HepG2 (cell line): Measurements from ENCODE around the gene DDX59. TPM values are rescaled to one million over a fixed set of nuclear protein-coding genes. Genes with fewer than 3 reads are reported as not detected.

Experiments used
- ATAC-seq: fragments of 200-7000 bp; cut with Tn5 transposase; 3 replicates; pipeline ENCODE4 v1.9.1; 2020; ENCODE audit warnings: mild to moderate bottlenecking, moderate library complexity
- BruUV-seq: library from RNA; stranded (reverse); fragments of 400-500 nt; replicated peaks from 2 replicates; lab custom pipeline; 2021; lab: Mats Ljungman, UMichigan
- CTCF ChIA-PET: fragments of 300-600 bp; formaldehyde crosslinking; extraction: SDS; loops from one replicate; lab custom pipeline; 2021; ENCODE audit warnings: low total read pairs, inconsistent platforms, low intra/inter-chr PET ratio; lab: Yijun Ruan, JAX
- POLR2A ChIA-PET: fragments of 350-600 bp; sonication (Branson Sonifier 250); formaldehyde crosslinking; loops from one replicate; lab custom pipeline; 2020; ENCODE audit warnings: antibody characterized with exemption, inconsistent platforms; lab: Yijun Ruan, JAX
- DNase-seq: peaks from one replicate; pipeline ENCODE4 v3.0.0-alpha.2; 2015; ENCODE audit warnings: low spot score
- FAIRE-seq: peaks from 3 replicates; lab custom pipeline; 2011; peaks lifted over from hg19 to GRCh38; lab: Jason Lieb, UNC
- H2AFZ ChIP-seq: one replicate; pipeline ENCODE4 v1.6.1; 2011; ENCODE audit warnings: low read length, inconsistent platforms
- H3K27ac ChIP-seq: fragments of 300-600 bp; 3 replicates; pipeline ENCODE4 v1.8.0; 2011; ENCODE audit warnings: mixed run types, mild to moderate bottlenecking, mixed read lengths, low read length, inconsistent platforms; ENCODE audit not compliant: insufficient read depth; ENCODE audit errors: extremely low read length
- H3K27me3 ChIP-seq, 2 experiments: fragments of 200-600 bp in 1 of 2; 2 replicates in 1 of 2; 3 replicates in 1 of 2; pipeline versions ENCODE4 v1.6.0 to v1.8.0; 2011; ENCODE audit warnings: low read length in 2 of 2, mild to moderate bottlenecking in 2 of 2, moderate library complexity in 2 of 2, inconsistent platforms in 1 of 2; ENCODE audit not compliant: insufficient read depth in 2 of 2, control insufficient read depth in 1 of 2
- H3K36me3 ChIP-seq, 2 experiments: fragments of 200-600 bp in 1 of 2; replicated peaks in 1 of 2; 2 replicates in 1 of 2; 3 replicates in 1 of 2; pipeline versions ENCODE4 v1.5.1 to v1.8.0; 2011; ENCODE audit warnings: low read length in 2 of 2, inconsistent platforms in 1 of 2; ENCODE audit not compliant: insufficient read depth in 2 of 2, control insufficient read depth in 1 of 2
- H3K4me1 ChIP-seq: 2 replicates; pipeline ENCODE4 v1.5.1; 2012; ENCODE audit warnings: low read length, inconsistent platforms; ENCODE audit not compliant: insufficient read depth
- H3K4me2 ChIP-seq: 2 replicates; pipeline ENCODE4 v1.6.0; 2011; ENCODE audit warnings: low read depth, low read length, inconsistent platforms
- H3K4me3 ChIP-seq, 3 experiments: fragments of 200-600 bp in 1 of 3; sonication (generic), shearing (Covaris generic) in 1 of 3; replicated peaks in 1 of 3; 2 replicates each; pipeline ENCODE4 v1.5.1; 2011 to 2016; ENCODE audit warnings: low read length in 3 of 3, inconsistent platforms in 2 of 3, low read depth in 2 of 3, mild to moderate bottlenecking in 2 of 3, control low read depth in 1 of 3, mixed read lengths in 1 of 3; ENCODE audit not compliant: insufficient read depth in 1 of 3
- H3K79me2 ChIP-seq: one replicate; pipeline ENCODE4 v1.6.1; 2011; ENCODE audit warnings: low read length, inconsistent platforms; ENCODE audit not compliant: insufficient read depth
- H3K9ac ChIP-seq: 2 replicates; pipeline ENCODE4 v1.6.0; 2011; ENCODE audit warnings: mild to moderate bottlenecking, low read depth, low read length, inconsistent platforms; ENCODE audit not compliant: insufficient read depth
- H3K9me3 ChIP-seq: 2 replicates; pipeline ENCODE4 v1.5.1; 2012; ENCODE audit warnings: mild to moderate bottlenecking, low read length
- H4K20me1 ChIP-seq: 2 replicates; pipeline ENCODE4 v1.6.0; 2011; ENCODE audit warnings: inconsistent platforms, mild to moderate bottlenecking, low read length, moderate library complexity; ENCODE audit not compliant: insufficient read depth
- ATF7-NPFF ChIP-seq: sonication (generic); formaldehyde crosslinking; IDR thresholded peaks from 2 replicates; pipeline ENCODE4 v1.8.1; 2023; ENCODE audit warnings: mild to moderate bottlenecking, low read depth, missing genetic modification reagents, moderate library complexity
- CREM ChIP-seq, 2 experiments: sonication (generic) in 1 of 2; formaldehyde crosslinking in 1 of 2; IDR thresholded peaks; 2 replicates each; pipeline versions ENCODE4 v1.4.0 to v1.6.1; 2016 to 2020; ENCODE audit warnings: antibody characterized with exemption in 1 of 2, mild to moderate bottlenecking in 1 of 2, missing genetic modification reagents in 1 of 2
- ELF4 ChIP-seq: sonication (generic); formaldehyde crosslinking; IDR thresholded peaks from 2 replicates; pipeline ENCODE4 v1.5.0; 2020; ENCODE audit warnings: missing genetic modification reagents, mild to moderate bottlenecking, moderate library complexity, borderline replicate concordance
- EP300 ChIP-seq, 3 experiments: sonication (generic) in 1 of 3; formaldehyde crosslinking in 1 of 3; IDR thresholded peaks; 2 replicates each; pipeline versions ENCODE4 v1.5.1 to v1.6.1; 2011 to 2020; ENCODE audit warnings: low read depth in 2 of 3, low read length in 2 of 3, borderline replicate concordance in 1 of 3, improper control_type of control experiment in 1 of 3, mild to moderate bottlenecking in 1 of 3, missing genetic modification reagents in 1 of 3, moderate library complexity in 1 of 3
- HIVEP1 ChIP-seq: sonication (generic); formaldehyde crosslinking; IDR thresholded peaks from 2 replicates; pipeline ENCODE4 v1.4.0; 2020; ENCODE audit warnings: mild to moderate bottlenecking, missing genetic modification reagents
- SRF ChIP-seq: IDR thresholded peaks from 2 replicates; pipeline ENCODE4 v1.6.1; 2011; ENCODE audit warnings: mild to moderate bottlenecking, low read depth, low read length, moderate library complexity
- ZNF563 ChIP-seq: sonication (generic); formaldehyde crosslinking; IDR thresholded peaks from 2 replicates; pipeline ENCODE4 v1.8.0; 2022; ENCODE audit warnings: mild to moderate bottlenecking, moderate library complexity, missing genetic modification reagents
- ZNF564 ChIP-seq: sonication (generic); formaldehyde crosslinking; IDR thresholded peaks from 2 replicates; pipeline ENCODE4 v1.8.1; 2023; ENCODE audit warnings: mild to moderate bottlenecking, missing genetic modification reagents
- ZNF569 ChIP-seq: sonication (generic); formaldehyde crosslinking; IDR thresholded peaks from 2 replicates; pipeline ENCODE4 v1.5.0; 2020; ENCODE audit warnings: mild to moderate bottlenecking, missing genetic modification reagents, moderate library complexity, borderline replicate concordance
- ZSCAN30 ChIP-seq: sonication (generic); formaldehyde crosslinking; IDR thresholded peaks from 2 replicates; pipeline ENCODE4 v1.5.0; 2020; ENCODE audit warnings: mild to moderate bottlenecking, missing genetic modification reagents
- WGBS: methylation state at CpG from one replicate; pipeline ENCODE4 v1.1.6; 2017; ENCODE audit warnings: low lambda C conversion rate; 5-methylcytosine and 5-hydroxymethylcytosine counted together
- in situ Hi-C: cut with HindIII; loops from 2 replicates; pipeline ENCODE4 v1.10.0; 2017; ENCODE audit warnings: low pct_unique_long_range_greater_than_20kb; ENCODE audit not compliant: extremely low pct_ligation_motif_present
- intact Hi-C: fragments of 100-400 bp; cut with micrococcal nuclease; formaldehyde crosslinking; loops from one replicate; pipeline ENCODE4 v1.10.0; 2022; ENCODE audit not compliant: unreplicated experiment
- polyA plus RNA-seq, 8 experiments: library from polyadenylated mRNA; depleted of rRNA in 3 of 8; stranded (reverse) in 7 of 8; unstranded in 1 of 8; fragments of >200 nt; fragmentation: Illumina TruSeq in 4 of 8; extraction: Trizol in 4 of 8; gene quantifications; 2 replicates each; pipeline versions ENCODE4 v1.2.1 to v1.2.3, GENCODE V29; 2011 to 2016; ENCODE audit warnings: low read depth in 4 of 8, missing spikeins in 1 of 8, mixed read lengths in 1 of 8; ENCODE audit not compliant: insufficient read depth in 1 of 8
- total RNA-seq, 5 experiments: library from RNA; depleted of rRNA; stranded (reverse); fragments of >200 nt; fragmentation: Illumina TruSeq; extraction: Trizol; gene quantifications; 2 replicates each; pipeline ENCODE4 v1.2.3, GENCODE V29; 2016; ENCODE audit warnings: low read depth in 1 of 5
- TF ChIP-seq, protein P1 (sequence below): sonication (generic); formaldehyde crosslinking; IDR thresholded peaks from 2 replicates; pipeline ENCODE4 v1.5.1; 2020; ENCODE audit warnings: mild to moderate bottlenecking, missing genetic modification reagents, borderline replicate concordance
- TF ChIP-seq, protein P2 (sequence below): sonication (generic); formaldehyde crosslinking; IDR thresholded peaks from 2 replicates; pipeline ENCODE4 v1.4.0; 2020; ENCODE audit warnings: mild to moderate bottlenecking, low read depth, missing genetic modification reagents
- TF ChIP-seq, protein P3 (sequence below): sonication (generic); formaldehyde crosslinking; IDR thresholded peaks from 2 replicates; pipeline ENCODE4 v1.8.0; 2022; ENCODE audit warnings: missing genetic modification reagents, low read depth, mild to moderate bottlenecking, borderline replicate concordance
- TF ChIP-seq, protein P4 (sequence below): sonication (generic); formaldehyde crosslinking; IDR thresholded peaks from 2 replicates; pipeline ENCODE4 v1.4.0; 2020; ENCODE audit warnings: mild to moderate bottlenecking, missing genetic modification reagents
- TF ChIP-seq, protein P5 (sequence below), 2 experiments: sonication (generic) in 1 of 2; formaldehyde crosslinking in 1 of 2; IDR thresholded peaks; 2 replicates each; pipeline versions ENCODE4 v1.5.1 to v1.6.1; 2011 to 2020; ENCODE audit warnings: borderline replicate concordance in 1 of 2, low read depth in 1 of 2, low read length in 1 of 2, mild to moderate bottlenecking in 1 of 2, missing genetic modification reagents in 1 of 2, moderate library complexity in 1 of 2

The DDX59 gene
- total and polyA plus RNA-seq, 2 of the 13 experiments (the other 11 are each of a cell fraction or from before 2014, with no cell fraction given): 12.1 to 14.8 TPM

DNA sequence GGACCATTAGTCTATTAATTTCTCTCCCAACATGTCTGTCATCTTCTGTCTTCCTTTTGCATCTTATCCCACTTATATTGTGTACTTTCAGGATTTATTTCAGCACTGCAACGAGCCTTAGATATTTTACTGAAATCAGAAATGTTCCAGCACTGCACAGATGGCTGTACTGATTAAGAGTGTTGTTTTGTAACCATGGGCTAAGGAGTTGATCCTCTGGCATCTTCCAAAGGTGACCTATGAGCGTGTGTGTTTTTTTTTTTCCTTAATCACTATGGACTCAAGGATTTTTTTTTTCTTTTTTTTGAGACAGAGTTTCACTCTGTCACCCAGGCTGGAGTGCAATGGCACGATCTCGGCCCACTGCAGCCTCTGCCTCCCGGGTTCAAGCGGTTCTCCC lies 7.1 kb upstream of the DDX59 start:
- H3K36me3 ChIP-seq: no peaks in the 10 kb centered on the region
- no peak overlapping the region for H3K4me3 ChIP-seq
- DNase-seq (no peak), FAIRE-seq (no peak), ATAC-seq (no peak)
- in situ Hi-C loops: no loop called here
- H3K27me3 ChIP-seq: no peaks in the 10 kb centered on the region; a peak in 1 of 5 replicates
- H4K20me1 ChIP-seq: no peaks in the 10 kb centered on the region
- H3K4me2 ChIP-seq: no peak overlapping the region
- no TSS peak for BruUV-seq
- ChIA-PET POLR2A (no interaction called here), CTCF (no interaction called here)
- no peak overlapping the region for H3K27ac ChIP-seq
- no peak overlapping the region for H2AFZ ChIP-seq
- H3K9me3 ChIP-seq: no peaks in the 10 kb centered on the region
- intact Hi-C loops: no loop called here
- no peaks in the 10 kb centered on the region for H3K79me2 ChIP-seq
- 28% methylated on average over 6 of the region's 6 CpGs for whole genome bisulfite sequencing
- H3K4me1 ChIP-seq: no peaks in the 10 kb centered on the region
- no peak overlapping the region for H3K9ac ChIP-seq
- TF ChIP-seq SRF: no peak
- TF ChIP-seq, protein P1, sequence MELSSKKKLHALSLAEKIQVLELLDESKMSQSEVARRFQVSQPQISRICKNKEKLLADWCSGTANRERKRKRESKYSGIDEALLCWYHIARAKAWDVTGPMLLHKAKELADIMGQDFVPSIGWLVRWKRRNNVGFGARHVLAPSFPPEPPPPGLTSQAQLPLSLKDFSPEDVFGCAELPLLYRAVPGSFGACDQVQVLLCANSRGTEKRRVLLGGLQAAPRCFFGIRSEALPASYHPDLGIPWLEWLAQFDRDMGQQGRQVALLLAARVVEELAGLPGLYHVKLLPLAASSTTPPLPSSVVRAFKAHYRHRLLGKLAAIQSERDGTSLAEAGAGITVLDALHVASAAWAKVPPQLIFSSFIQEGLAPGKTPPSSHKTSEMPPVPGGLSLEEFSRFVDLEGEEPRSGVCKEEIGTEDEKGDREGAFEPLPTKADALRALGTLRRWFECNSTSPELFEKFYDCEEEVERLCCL (CRISPR knock-in tag): no peak
- TF ChIP-seq, protein P2, sequence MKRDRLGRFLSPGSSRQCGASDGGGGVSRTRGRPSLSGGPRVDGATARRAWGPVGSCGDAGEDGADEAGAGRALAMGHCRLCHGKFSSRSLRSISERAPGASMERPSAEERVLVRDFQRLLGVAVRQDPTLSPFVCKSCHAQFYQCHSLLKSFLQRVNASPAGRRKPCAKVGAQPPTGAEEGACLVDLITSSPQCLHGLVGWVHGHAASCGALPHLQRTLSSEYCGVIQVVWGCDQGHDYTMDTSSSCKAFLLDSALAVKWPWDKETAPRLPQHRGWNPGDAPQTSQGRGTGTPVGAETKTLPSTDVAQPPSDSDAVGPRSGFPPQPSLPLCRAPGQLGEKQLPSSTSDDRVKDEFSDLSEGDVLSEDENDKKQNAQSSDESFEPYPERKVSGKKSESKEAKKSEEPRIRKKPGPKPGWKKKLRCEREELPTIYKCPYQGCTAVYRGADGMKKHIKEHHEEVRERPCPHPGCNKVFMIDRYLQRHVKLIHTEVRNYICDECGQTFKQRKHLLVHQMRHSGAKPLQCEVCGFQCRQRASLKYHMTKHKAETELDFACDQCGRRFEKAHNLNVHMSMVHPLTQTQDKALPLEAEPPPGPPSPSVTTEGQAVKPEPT (CRISPR knock-in tag): no peak
- TF ChIP-seq, protein P3, sequence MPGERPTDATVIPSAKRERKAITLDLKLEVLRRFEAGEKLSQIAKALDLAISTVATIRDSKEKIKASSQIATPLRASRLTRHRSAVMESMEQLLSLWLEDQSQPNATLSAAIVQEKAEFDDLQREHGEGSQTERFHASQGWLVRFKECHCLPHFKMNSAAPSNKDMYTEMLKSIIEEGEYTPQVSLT: no peak
- TF ChIP-seq CREM (IDR thresholded peaks at IDR 0.05): no peak
- TF ChIP-seq CREM (CRISPR knock-in tag; IDR thresholded peaks at IDR 0.05): no peak
- TF ChIP-seq, protein P4, sequence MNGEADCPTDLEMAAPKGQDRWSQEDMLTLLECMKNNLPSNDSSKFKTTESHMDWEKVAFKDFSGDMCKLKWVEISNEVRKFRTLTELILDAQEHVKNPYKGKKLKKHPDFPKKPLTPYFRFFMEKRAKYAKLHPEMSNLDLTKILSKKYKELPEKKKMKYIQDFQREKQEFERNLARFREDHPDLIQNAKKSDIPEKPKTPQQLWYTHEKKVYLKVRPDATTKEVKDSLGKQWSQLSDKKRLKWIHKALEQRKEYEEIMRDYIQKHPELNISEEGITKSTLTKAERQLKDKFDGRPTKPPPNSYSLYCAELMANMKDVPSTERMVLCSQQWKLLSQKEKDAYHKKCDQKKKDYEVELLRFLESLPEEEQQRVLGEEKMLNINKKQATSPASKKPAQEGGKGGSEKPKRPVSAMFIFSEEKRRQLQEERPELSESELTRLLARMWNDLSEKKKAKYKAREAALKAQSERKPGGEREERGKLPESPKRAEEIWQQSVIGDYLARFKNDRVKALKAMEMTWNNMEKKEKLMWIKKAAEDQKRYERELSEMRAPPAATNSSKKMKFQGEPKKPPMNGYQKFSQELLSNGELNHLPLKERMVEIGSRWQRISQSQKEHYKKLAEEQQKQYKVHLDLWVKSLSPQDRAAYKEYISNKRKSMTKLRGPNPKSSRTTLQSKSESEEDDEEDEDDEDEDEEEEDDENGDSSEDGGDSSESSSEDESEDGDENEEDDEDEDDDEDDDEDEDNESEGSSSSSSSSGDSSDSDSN (CRISPR knock-in tag): no peak
- TF ChIP-seq ELF4 (CRISPR knock-in tag): no peak
- no peak for TF ChIP-seq ATF7-NPFF (CRISPR knock-in tag)
- no peak for TF ChIP-seq ZNF563 (CRISPR knock-in tag)
- TF ChIP-seq ZNF569 (CRISPR knock-in tag): no peak
- TF ChIP-seq EP300 (IDR thresholded peaks at IDR 0.05; ENCODE audit: low read depth in 2 of 2, low read length in 2 of 2): no peak
- TF ChIP-seq EP300 (CRISPR knock-in tag; IDR thresholded peaks at IDR 0.05; ENCODE audit: borderline replicate concordance): no peak
- TF ChIP-seq ZNF564 (CRISPR knock-in tag): no peak
- TF ChIP-seq, protein P5, sequence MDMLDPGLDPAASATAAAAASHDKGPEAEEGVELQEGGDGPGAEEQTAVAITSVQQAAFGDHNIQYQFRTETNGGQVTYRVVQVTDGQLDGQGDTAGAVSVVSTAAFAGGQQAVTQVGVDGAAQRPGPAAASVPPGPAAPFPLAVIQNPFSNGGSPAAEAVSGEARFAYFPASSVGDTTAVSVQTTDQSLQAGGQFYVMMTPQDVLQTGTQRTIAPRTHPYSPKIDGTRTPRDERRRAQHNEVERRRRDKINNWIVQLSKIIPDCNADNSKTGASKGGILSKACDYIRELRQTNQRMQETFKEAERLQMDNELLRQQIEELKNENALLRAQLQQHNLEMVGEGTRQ (IDR thresholded peaks at IDR 0.05; ENCODE audit: low read depth, low read length): no peak
- TF ChIP-seq, protein P5 (CRISPR knock-in tag; IDR thresholded peaks at IDR 0.05; ENCODE audit: borderline replicate concordance): no peak
- TF ChIP-seq ZSCAN30: no peak
- TF ChIP-seq HIVEP1: no peak
